HG03196 (cell line): Measurements from ENCODE around the gene UNC79.

ENCODE experiments used
- ATAC-seq: cut with Tn5 transposase; IDR thresholded peaks from one replicate; pipeline ENCODE4 v1.9.1; 2021; ENCODE audit not compliant: unreplicated experiment

UNC79 gene

GRCh38 chr14:93745603-93746273 lies 315.0 kb downstream of the UNC79 start:
- ATAC-seq = no peak

DNA sequence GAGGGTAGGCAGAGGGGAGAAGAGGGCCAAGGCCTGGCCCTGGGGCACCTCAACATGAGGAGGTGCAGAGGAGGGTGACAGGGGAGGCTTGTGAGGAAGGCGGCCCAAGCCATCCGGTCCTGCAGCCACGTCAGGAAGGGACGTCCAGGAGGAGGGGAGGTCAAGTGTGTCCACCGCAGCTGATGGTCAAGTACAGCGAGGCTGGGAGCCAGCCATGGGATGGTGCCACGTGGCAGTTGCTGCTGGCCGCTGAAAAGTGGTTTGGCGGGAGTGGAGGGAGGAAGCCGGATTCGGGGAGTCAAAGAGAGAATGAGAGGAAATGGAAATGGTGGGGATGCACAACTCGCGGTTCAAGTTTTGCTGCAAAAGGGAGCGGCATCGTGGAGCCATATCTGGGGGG lies 316.4 kb downstream of the UNC79 start:
- no peak for ATAC-seq

DNA sequence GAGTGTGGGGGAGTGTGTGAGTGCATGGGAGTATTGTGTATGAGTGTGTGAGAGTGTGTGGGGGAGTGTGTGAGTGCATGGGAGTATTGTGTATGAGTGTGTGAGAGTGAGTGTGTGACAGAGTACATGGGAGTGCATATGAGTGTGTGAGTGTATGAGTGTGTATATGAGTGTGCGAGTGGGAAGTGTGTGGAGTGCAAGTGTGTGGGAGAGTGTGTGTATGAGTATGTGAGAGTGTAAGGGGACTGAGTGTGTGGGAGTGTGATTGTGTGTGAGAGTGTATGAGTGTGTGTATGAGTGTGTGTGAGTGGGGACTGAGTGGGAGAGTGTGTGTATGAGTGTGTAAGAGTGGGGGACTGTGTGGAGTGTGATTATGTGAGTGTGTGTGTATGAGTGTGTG lies 316.8 kb downstream of the UNC79 start:
- ATAC-seq = no peak

DNA sequence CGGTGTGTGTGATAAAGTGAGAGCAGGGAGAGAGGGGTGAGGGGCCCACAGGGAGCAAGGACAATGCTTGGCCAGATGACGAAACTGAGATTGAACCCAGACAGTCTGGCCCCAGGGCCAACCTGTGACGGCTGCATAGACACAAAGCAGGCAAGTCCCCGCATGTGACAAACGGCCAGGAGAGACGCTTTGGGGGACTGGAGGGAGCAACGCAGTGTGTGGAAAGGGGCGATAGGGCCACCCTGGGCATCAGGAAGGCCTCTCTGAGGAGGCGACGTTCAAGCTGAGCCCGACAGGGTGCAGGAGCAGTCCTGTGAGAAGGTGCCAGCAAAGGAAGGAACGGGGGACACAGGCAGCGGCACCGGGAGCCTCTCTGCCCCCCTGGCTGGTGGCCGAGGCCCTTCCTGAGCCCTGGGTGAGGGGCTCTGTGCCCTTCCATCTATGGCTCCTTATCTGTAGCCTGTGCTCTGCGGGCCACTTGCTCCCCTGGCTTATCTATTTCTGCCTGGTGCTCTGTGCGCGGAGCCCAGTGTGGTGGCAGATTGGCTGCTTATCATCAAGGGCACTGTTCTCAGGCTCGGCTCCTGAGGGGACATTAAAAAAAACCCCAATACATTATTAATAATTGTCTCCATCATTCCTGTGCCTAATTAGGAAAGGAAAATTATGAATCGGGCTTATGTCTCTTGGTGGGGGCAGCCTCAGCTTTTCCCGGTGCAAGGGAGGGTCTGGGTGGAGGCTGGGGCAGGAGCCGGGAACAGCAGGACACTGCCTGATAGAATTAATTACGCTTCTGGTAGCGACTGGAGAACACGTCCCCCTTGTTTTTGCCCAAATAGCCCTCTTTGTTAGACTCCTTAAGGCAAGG lies 317.7 kb downstream of the UNC79 start:
- ATAC-seq = no peak

GRCh38 chr14:93749076-93749420 lies 318.3 kb downstream of the UNC79 start:
- ATAC-seq = no peak

DNA sequence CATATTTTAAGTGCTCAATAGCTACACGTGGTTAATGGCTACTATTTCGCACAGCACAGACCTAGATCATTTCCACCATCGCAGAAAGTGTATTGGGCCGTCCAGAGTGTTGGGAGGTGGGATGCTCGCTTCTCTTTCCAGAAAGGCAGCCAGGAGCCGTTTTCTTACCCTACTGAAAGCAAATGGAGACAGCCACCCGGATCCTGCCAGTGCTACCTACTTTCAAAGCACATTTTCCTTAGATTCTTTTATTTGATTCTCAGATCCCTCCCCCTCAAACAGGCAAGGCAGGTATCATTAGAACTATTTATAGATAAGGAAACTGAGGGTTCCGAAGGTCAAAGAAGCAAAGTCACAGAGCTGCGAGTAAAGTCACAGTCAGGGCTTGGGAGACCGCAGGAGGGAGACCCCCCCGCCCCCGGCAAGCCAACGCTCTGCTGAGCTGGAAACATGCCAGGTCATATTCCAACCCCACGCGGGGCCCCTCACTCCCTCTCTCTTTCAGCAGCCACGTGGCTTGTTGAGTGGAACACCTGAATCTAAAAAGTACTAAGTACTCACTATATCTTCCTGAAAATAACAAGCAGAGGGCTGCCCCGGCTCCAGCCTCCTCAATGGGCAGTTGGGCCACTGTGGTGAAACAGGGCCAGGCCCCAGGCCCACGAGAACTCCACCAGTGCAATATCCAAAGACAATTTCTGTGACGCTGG lies 321.4 kb downstream of the UNC79 start:
- no peak for ATAC-seq

DNA sequence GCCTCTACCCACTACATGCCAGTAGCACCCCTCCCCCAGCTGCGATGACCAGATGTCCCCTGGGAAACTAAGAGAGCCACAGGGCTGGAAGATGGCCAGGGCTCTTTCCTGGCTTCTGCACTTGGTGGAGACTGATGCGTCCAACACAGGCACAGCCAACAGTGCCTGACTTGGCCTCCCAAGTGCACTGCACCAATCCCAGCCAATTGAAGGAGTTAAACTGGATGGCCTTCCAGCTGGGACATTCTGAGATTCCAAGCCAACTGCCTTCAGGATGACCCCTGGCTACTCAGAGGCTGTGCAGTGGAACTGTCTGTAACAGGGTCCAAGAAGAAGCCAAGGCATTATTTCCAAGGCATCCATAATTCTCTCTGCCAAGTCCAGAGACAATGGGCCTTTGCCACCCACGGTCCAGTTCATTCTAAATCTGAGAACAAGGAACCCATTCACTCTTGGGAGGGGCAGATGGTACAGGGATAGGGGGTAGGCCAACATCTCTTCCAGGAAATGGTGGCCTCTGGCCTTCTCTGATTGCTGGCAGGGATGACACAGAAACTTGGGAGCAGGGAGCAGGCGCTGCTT lies 322.3 kb downstream of the UNC79 start:
- no peak for ATAC-seq

GRCh38 chr14:93753647-93754046 lies 322.9 kb downstream of the UNC79 start:
- ATAC-seq = no peak

GRCh38 chr14:93757206-93757605 lies 326.5 kb downstream of the UNC79 start:
- no peak for ATAC-seq
